ENCODE results near the gene KLF6.

The KLF6 gene

GRCh38 chr10:3784510-3785250 is at the start of gene KLF6:
TSS of gene KLF6 (minus strand) at chr10:3785209. CDS start at chr10:3785014, 195 bp downstream.
- no peak for DNase-seq

GRCh38 chr10:3834404-3834803 is 49.4 kb upstream of the KLF6 start:
- DNase-seq: no peak

- DNase-seq: no peak
These were observed 48.0 kb upstream of the KLF6 start for GRCh38 chr10:3833046-3833445.

GRCh38 chr10:3832022-3832786 is 47.2 kb upstream of the KLF6 start:
- DNase-seq: no peak

GRCh38 chr10:3831608-3832007 is 46.6 kb upstream of the KLF6 start:
- DNase-seq: no peak

GRCh38 chr10:3830946-3831345 is 45.9 kb upstream of the KLF6 start:
- DNase-seq: no peak

- no peak for DNase-seq
These were observed 44.4 kb upstream of the KLF6 start for GRCh38 chr10:3829156-3830050.

- peak; percentile 3 to 18 for DNase-seq
These were observed 43.6 kb upstream of the KLF6 start for GRCh38 chr10:3828404-3829155.

- DNase-seq: no peak
These were observed 42.9 kb upstream of the KLF6 start for GRCh38 chr10:3827768-3828403.

- no peak for DNase-seq
These were observed 42.3 kb upstream of the KLF6 start for GRCh38 chr10:3827266-3827665.

- no peak for DNase-seq
These were observed 40.9 kb upstream of the KLF6 start for GRCh38 chr10:3825862-3826351.

- no peak for DNase-seq
These were observed 40.2 kb upstream of the KLF6 start for GRCh38 chr10:3825244-3825643.

- no peak for DNase-seq
These were observed 37.7 kb upstream of the KLF6 start for GRCh38 chr10:3822541-3823330.

GRCh38 chr10:3820255-3820654 is 35.2 kb upstream of the KLF6 start:
- no peak for DNase-seq

- DNase-seq: no peak
These were observed 32.0 kb upstream of the KLF6 start for GRCh38 chr10:3816995-3817394.

- DNase-seq: no peak
These were observed 29.8 kb upstream of the KLF6 start for GRCh38 chr10:3814838-3815220.

GRCh38 chr10:3813986-3814837 is 29.2 kb upstream of the KLF6 start:
- no peak for DNase-seq

- no peak for DNase-seq
These were observed 28.3 kb upstream of the KLF6 start for GRCh38 chr10:3813267-3813666.

GRCh38 chr10:3812141-3812540 is 27.1 kb upstream of the KLF6 start:
- no peak for DNase-seq

GRCh38 chr10:3811291-3811870 is 26.4 kb upstream of the KLF6 start:
- DNase-seq: peak; percentile 12 to 19
